HL-60 (cell line): Measurements from ENCODE around the gene AGPAT3.

ENCODE experiments used
- DNase-seq, 2 experiments: peaks; one replicate each; pipeline ENCODE4 v3.0.0-alpha.2; 2010 to 2020; ENCODE audit warnings: low read depth in 1 of 2, low spot score in 1 of 2
- H3K27ac ChIP-seq: fragments of 250-450 bp; sonication (Bioruptor Pico); replicated peaks from 2 replicates; pipeline ENCODE4 v1.5.1; 2020; ENCODE audit warnings: mild to moderate bottlenecking, moderate library complexity
- H3K27me3 ChIP-seq: fragments of 250-450 bp; sonication (Bioruptor Pico); 2 replicates; pipeline ENCODE4 v1.5.1; 2021; ENCODE audit warnings: mild to moderate bottlenecking, moderate library complexity; ENCODE audit not compliant: insufficient read depth, poor library complexity, severe bottlenecking
- H3K4me3 ChIP-seq: replicated peaks from 2 replicates; pipeline ENCODE4 v1.5.1; 2011; ENCODE audit warnings: mild to moderate bottlenecking, control low read depth, low read length; ENCODE audit not compliant: insufficient read depth
- GABPA ChIP-seq: IDR thresholded peaks from 2 replicates; pipeline ENCODE4 v1.6.1; 2012; ENCODE audit warnings: low read depth
- POLR2AphosphoS5 ChIP-seq: IDR thresholded peaks from 2 replicates; pipeline ENCODE4 v1.6.1; 2012; ENCODE audit warnings: low read depth
- SPI1 ChIP-seq: IDR thresholded peaks from 2 replicates; pipeline ENCODE4 v1.6.1; 2012; ENCODE audit warnings: low read depth, mild to moderate bottlenecking, borderline replicate concordance
- TF ChIP-seq, protein P1 (sequence below): IDR thresholded peaks from 2 replicates; pipeline ENCODE4 v1.6.1; 2012; ENCODE audit warnings: low read depth; ENCODE audit not compliant: insufficient replicate concordance
- TF ChIP-seq, protein P2 (sequence below): IDR thresholded peaks from one replicate; pipeline ENCODE4 v1.5.1; 2011; ENCODE audit warnings: low read length, control low read depth, inconsistent platforms; ENCODE audit not compliant: insufficient read depth

Gene AGPAT3

GRCh38 chr21:43971201-43971991 is 106.4 kb downstream of the AGPAT3 start:
- H3K4me3 ChIP-seq: no peak overlapping the region
- DNase-seq: peak in 1 of 2 experiments; percentile 70
- H3K27ac ChIP-seq: no peak overlapping the region
- no peaks in the 10 kb centered on the region for H3K27me3 ChIP-seq
- no peak for TF ChIP-seq POLR2AphosphoS5
- TF ChIP-seq GABPA: no peak
- TF ChIP-seq SPI1: no peak
- TF ChIP-seq, protein P1, sequence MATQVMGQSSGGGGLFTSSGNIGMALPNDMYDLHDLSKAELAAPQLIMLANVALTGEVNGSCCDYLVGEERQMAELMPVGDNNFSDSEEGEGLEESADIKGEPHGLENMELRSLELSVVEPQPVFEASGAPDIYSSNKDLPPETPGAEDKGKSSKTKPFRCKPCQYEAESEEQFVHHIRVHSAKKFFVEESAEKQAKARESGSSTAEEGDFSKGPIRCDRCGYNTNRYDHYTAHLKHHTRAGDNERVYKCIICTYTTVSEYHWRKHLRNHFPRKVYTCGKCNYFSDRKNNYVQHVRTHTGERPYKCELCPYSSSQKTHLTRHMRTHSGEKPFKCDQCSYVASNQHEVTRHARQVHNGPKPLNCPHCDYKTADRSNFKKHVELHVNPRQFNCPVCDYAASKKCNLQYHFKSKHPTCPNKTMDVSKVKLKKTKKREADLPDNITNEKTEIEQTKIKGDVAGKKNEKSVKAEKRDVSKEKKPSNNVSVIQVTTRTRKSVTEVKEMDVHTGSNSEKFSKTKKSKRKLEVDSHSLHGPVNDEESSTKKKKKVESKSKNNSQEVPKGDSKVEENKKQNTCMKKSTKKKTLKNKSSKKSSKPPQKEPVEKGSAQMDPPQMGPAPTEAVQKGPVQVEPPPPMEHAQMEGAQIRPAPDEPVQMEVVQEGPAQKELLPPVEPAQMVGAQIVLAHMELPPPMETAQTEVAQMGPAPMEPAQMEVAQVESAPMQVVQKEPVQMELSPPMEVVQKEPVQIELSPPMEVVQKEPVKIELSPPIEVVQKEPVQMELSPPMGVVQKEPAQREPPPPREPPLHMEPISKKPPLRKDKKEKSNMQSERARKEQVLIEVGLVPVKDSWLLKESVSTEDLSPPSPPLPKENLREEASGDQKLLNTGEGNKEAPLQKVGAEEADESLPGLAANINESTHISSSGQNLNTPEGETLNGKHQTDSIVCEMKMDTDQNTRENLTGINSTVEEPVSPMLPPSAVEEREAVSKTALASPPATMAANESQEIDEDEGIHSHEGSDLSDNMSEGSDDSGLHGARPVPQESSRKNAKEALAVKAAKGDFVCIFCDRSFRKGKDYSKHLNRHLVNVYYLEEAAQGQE: no peak
- TF ChIP-seq, protein P2, sequence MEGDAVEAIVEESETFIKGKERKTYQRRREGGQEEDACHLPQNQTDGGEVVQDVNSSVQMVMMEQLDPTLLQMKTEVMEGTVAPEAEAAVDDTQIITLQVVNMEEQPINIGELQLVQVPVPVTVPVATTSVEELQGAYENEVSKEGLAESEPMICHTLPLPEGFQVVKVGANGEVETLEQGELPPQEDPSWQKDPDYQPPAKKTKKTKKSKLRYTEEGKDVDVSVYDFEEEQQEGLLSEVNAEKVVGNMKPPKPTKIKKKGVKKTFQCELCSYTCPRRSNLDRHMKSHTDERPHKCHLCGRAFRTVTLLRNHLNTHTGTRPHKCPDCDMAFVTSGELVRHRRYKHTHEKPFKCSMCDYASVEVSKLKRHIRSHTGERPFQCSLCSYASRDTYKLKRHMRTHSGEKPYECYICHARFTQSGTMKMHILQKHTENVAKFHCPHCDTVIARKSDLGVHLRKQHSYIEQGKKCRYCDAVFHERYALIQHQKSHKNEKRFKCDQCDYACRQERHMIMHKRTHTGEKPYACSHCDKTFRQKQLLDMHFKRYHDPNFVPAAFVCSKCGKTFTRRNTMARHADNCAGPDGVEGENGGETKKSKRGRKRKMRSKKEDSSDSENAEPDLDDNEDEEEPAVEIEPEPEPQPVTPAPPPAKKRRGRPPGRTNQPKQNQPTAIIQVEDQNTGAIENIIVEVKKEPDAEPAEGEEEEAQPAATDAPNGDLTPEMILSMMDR: no peak

- Histone ChIP-seq H3K4me3 (no peak overlapping the region), H3K27me3 (no peaks in the 10 kb centered on the region), H3K27ac (no peak overlapping the region)
- no peak for TF ChIP-seq SPI1
- TF ChIP-seq, protein P1: no peak
- TF ChIP-seq, protein P2: no peak
- TF ChIP-seq GABPA: no peak
- TF ChIP-seq POLR2AphosphoS5: no peak
- DNase-seq: no peak
Observed at GRCh38 chr21:43971992-43972255, 106.9 kb downstream of the AGPAT3 start.

GRCh38 chr21:43972850-43973633 is 108.0 kb downstream of the AGPAT3 start:
- no peak overlapping the region for H3K4me3 ChIP-seq
- no peak for TF ChIP-seq SPI1
- TF ChIP-seq, protein P2: no peak
- TF ChIP-seq, protein P1: no peak
- no peak for TF ChIP-seq GABPA
- no peak for TF ChIP-seq POLR2AphosphoS5
- no peaks in the 10 kb centered on the region for H3K27me3 ChIP-seq
- DNase-seq: no peak
- no peak overlapping the region for H3K27ac ChIP-seq
